HCT116 (cell line): ENCODE data around the gene RRP12.

Experiments
- CEBPB ChIP-seq: IDR thresholded peaks from 2 replicates; pipeline ENCODE4 v1.6.1; 2012; ENCODE audit warnings: low read depth
- CTCF ChIP-seq, 3 experiments: fragments of 200-600 bp in 1 of 3; sonication (generic) in 1 of 3; IDR thresholded peaks in 2 of 3; conservative IDR thresholded peaks in 1 of 3; 2 replicates each; pipeline ENCODE4 v1.5.1; 2012 to 2017; ENCODE audit warnings: low read depth in 2 of 3, low read length in 2 of 3, antibody characterized with exemption in 1 of 3, borderline replicate concordance in 1 of 3, control low read depth in 1 of 3, mild to moderate bottlenecking in 1 of 3, mixed read lengths in 1 of 3, mixed run types in 1 of 3, moderate library complexity in 1 of 3; ENCODE audit not compliant: insufficient read depth in 1 of 3
- EZH2 ChIP-seq: fragments of 200-600 bp; sonication (generic); IDR thresholded peaks from 2 replicates; pipeline ENCODE4 v1.6.1; 2017; ENCODE audit warnings: antibody characterized with exemption, mixed run types

GRCh38 chr10:97408496-97408992, 7.4 kb upstream of the RRP12 start:
- TF ChIP-seq CTCF (IDR thresholded peaks at IDR 0.05 in 2 of 3, conservative IDR thresholded peaks at IDR 0.05 in 1 of 3; ENCODE audit: borderline replicate concordance in 1 of 3, insufficient read depth in 1 of 3, low read depth in 2 of 3, low read length in 2 of 3) (no peak), EZH2 (no peak), CEBPB (no peak)
